Pulmonary artery endothelial cell (primary cell): ENCODE measurements around the gene RPS23. TPM values are rescaled to one million over a fixed set of nuclear protein-coding genes. Genes with fewer than 3 reads are reported as not detected.

Experiments used
- DNase-seq: peaks from one replicate; pipeline ENCODE4 v3.0.0-alpha.2; 2011; ENCODE audit warnings: low read depth, low spot score
- total RNA-seq: library from RNA; depleted of rRNA; stranded (reverse); fragments of >200 nt; gene quantifications from 2 replicates; pipeline ENCODE4 v1.2.3, GENCODE V29; 2014

RPS23 gene
- total RNA-seq, 1 donor from 2014 or later = 3,689 TPM

- DNase-seq = no peak
Observed at GRCh38 chr5:82244854-82245635, 33.1 kb downstream of the RPS23 start.

- no peak for DNase-seq
Observed at GRCh38 chr5:82244151-82244550, 34.0 kb downstream of the RPS23 start.

DNA sequence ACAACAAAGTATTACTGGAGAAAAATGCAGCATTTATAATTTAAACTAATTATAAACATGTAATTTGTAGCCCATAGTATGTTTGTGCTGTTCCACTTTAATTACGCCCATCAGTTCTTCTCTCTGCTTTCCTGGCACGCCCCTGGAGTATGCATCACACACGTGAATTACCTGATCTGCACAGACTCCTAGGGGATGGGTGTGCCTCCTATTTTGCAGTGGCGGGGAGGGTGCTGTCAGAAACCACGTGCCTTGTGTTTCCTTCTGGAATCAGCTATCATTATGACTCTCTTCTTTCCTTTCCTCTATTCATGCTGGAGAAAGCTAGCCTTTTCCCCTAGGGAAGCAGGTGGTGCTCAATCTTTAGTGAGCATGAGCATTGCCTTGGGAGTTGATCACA, 43.3 kb downstream of the RPS23 start:
- no peak for DNase-seq

- DNase-seq = peak; percentile 7
Observed at GRCh38 chr5:82225525-82226172, 52.5 kb downstream of the RPS23 start.
